ENCODE data around the gene AFDN. TPM values are rescaled to one million over a fixed set of nuclear protein-coding genes. Genes with fewer than 3 reads are reported as not detected.

The AFDN gene
- total RNA-seq, 1 experiment from 2014 or later = 177 TPM

- POLR2A ChIA-PET = no interaction called here
- Histone ChIP-seq H3K36me3 (ENCODE audit: control insufficient read depth, insufficient read depth, low read length) (no peaks in the 10 kb centered on the region), H3K4me3 (ENCODE audit: low read depth, low read length) (no peak overlapping the region), H3K4me1 (no peaks in the 10 kb centered on the region), H3K9me3 (peaks cover 21% of the 10 kb centered on the region), H3K27me3 (replicated peaks; ENCODE audit: control insufficient read depth, insufficient read depth, low read length) (no peaks in the 10 kb centered on the region)
- Mint-ChIP-seq H3K27me3 (ENCODE audit: insufficient read depth, unreplicated experiment) (peaks cover 4% of the 10 kb centered on the region), H3K4me1 (ENCODE audit: low read depth, unreplicated experiment) (no peaks in the 10 kb centered on the region), H3K36me3 (ENCODE audit: insufficient read depth, unreplicated experiment) (no peaks in the 10 kb centered on the region), H3K4me3 (ENCODE audit: unreplicated experiment) (no peak overlapping the region), H3K9me3 (ENCODE audit: unreplicated experiment) (peaks cover 37% of the 10 kb centered on the region), H3K27ac (ENCODE audit: unreplicated experiment) (no peak overlapping the region)
- no TSS peak for BruUV-seq (replicated peaks)
- no peak for TF ChIP-seq CTCF (IDR thresholded peaks at IDR 0.05; ENCODE audit: insufficient read depth in 1 of 2, low read depth in 1 of 2, low read length in 1 of 2, severe bottlenecking in 1 of 2, unreplicated experiment in 1 of 2)
- CTCF ChIA-PET = no interaction called here
- DNase-seq = no peak
- intact Hi-C loops (cut with micrococcal nuclease; ENCODE audit: unreplicated experiment) = no loop called here
Measured at GRCh38 chr6:168015482-168016175, 188.9 kb downstream of the AFDN start.

GRCh38 chr6:168016176-168016620, 189.5 kb downstream of the AFDN start:
- no TSS peak for BruUV-seq (replicated peaks)
- ChIA-PET POLR2A (no interaction called here), CTCF (no interaction called here)
- Mint-ChIP-seq H3K27me3 (ENCODE audit: insufficient read depth, unreplicated experiment) (peaks cover 4% of the 10 kb centered on the region), H3K4me3 (ENCODE audit: unreplicated experiment) (no peak overlapping the region), H3K9me3 (ENCODE audit: unreplicated experiment) (peaks cover 31% of the 10 kb centered on the region), H3K36me3 (ENCODE audit: insufficient read depth, unreplicated experiment) (no peaks in the 10 kb centered on the region), H3K27ac (ENCODE audit: unreplicated experiment) (no peak overlapping the region), H3K4me1 (ENCODE audit: low read depth, unreplicated experiment) (no peaks in the 10 kb centered on the region)
- Histone ChIP-seq H3K27me3 (replicated peaks; ENCODE audit: control insufficient read depth, insufficient read depth, low read length) (no peaks in the 10 kb centered on the region), H3K9me3 (peaks cover 15% of the 10 kb centered on the region), H3K36me3 (ENCODE audit: control insufficient read depth, insufficient read depth, low read length) (no peaks in the 10 kb centered on the region), H3K4me3 (ENCODE audit: low read depth, low read length) (no peak overlapping the region), H3K4me1 (no peaks in the 10 kb centered on the region)
- no peak for TF ChIP-seq CTCF (IDR thresholded peaks at IDR 0.05; ENCODE audit: insufficient read depth in 1 of 2, low read depth in 1 of 2, low read length in 1 of 2, severe bottlenecking in 1 of 2, unreplicated experiment in 1 of 2)
- intact Hi-C loops (cut with micrococcal nuclease; ENCODE audit: unreplicated experiment) = no loop called here
- DNase-seq = no peak

GRCh38 chr6:168016721-168017525, 190.2 kb downstream of the AFDN start:
- no peak overlapping the region for H3K4me3 ChIP-seq (ENCODE audit: low read depth, low read length)
- H3K9me3 Mint-ChIP-seq (ENCODE audit: unreplicated experiment) = peaks cover 24% of the 10 kb centered on the region
- ChIA-PET CTCF (no interaction called here), POLR2A (no interaction called here)
- H3K27me3 Mint-ChIP-seq (ENCODE audit: insufficient read depth, unreplicated experiment) = peaks cover 4% of the 10 kb centered on the region
- no peaks in the 10 kb centered on the region for H3K36me3 ChIP-seq (ENCODE audit: control insufficient read depth, insufficient read depth, low read length)
- no peaks in the 10 kb centered on the region for H3K4me1 Mint-ChIP-seq (ENCODE audit: low read depth, unreplicated experiment)
- no peaks in the 10 kb centered on the region for H3K4me1 ChIP-seq
- H3K36me3 Mint-ChIP-seq (ENCODE audit: insufficient read depth, unreplicated experiment) = no peaks in the 10 kb centered on the region
- no peak for TF ChIP-seq CTCF (IDR thresholded peaks at IDR 0.05; ENCODE audit: insufficient read depth in 1 of 2, low read depth in 1 of 2, low read length in 1 of 2, severe bottlenecking in 1 of 2, unreplicated experiment in 1 of 2)
- BruUV-seq (replicated peaks) = no TSS peak
- no peaks in the 10 kb centered on the region for H3K27me3 ChIP-seq (replicated peaks; ENCODE audit: control insufficient read depth, insufficient read depth, low read length)
- H3K4me3 Mint-ChIP-seq (ENCODE audit: unreplicated experiment) = no peak overlapping the region
- peaks cover 8% of the 10 kb centered on the region for H3K9me3 ChIP-seq
- intact Hi-C loops (cut with micrococcal nuclease; ENCODE audit: unreplicated experiment) = no loop called here
- no peak overlapping the region for H3K27ac Mint-ChIP-seq (ENCODE audit: unreplicated experiment)
- DNase-seq = no peak

All from Caco-2 (cell line).